Measurements from ENCODE around the gene BEST2.

BEST2 gene

GRCh38 chr19:12731337-12731736 is 20.3 kb upstream of the BEST2 start:
- no peak for DNase-seq

- peak; percentile 45 for DNase-seq
Observed at GRCh38 chr19:12733369-12734214, 18.0 kb upstream of the BEST2 start.

GRCh38 chr19:12736995-12737834 is 14.4 kb upstream of the BEST2 start, which contains the start of gene GET3:
Gene GET3 (plus strand): TSS chr19:12737497. CDS start chr19:12737506, 9 bp downstream.
- peak; percentile 81 for DNase-seq

- no peak for DNase-seq
Observed at GRCh38 chr19:12737835-12738351, 13.7 kb upstream of the BEST2 start.

- no peak for DNase-seq
Observed at GRCh38 chr19:12745166-12745897, 6.3 kb upstream of the BEST2 start.

GRCh38 chr19:12748489-12748888 is 3.1 kb upstream of the BEST2 start:
- no peak for DNase-seq

- no peak for DNase-seq
Observed at GRCh38 chr19:12749938-12750521, 1.6 kb upstream of the BEST2 start.

- DNase-seq: no peak
Observed at GRCh38 chr19:12750851-12751250, 740 bp upstream of the BEST2 start.

GRCh38 chr19:12752056-12752781 is 628 bp downstream of the BEST2 start:
- no peak for DNase-seq

- no peak for DNase-seq
Observed at GRCh38 chr19:12754465-12755196, 3.0 kb downstream of the BEST2 start.

GRCh38 chr19:12756150-12756883 is 4.7 kb downstream of the BEST2 start:
- DNase-seq: no peak

- peak; percentile 67 for DNase-seq
Observed at GRCh38 chr19:12757544-12758274, 6.1 kb downstream of the BEST2 start.

- no peak for DNase-seq
Observed at GRCh38 chr19:12759686-12760085, 8.1 kb downstream of the BEST2 start.

- no peak for DNase-seq
Observed at GRCh38 chr19:12763100-12763499, 11.5 kb downstream of the BEST2 start.

- DNase-seq: no peak
Observed at GRCh38 chr19:12764698-12765097, 13.1 kb downstream of the BEST2 start.

- no peak for DNase-seq
Observed at GRCh38 chr19:12766051-12766521, 14.5 kb downstream of the BEST2 start.

- no peak for DNase-seq
Observed at GRCh38 chr19:12767150-12767549, 15.6 kb downstream of the BEST2 start.

- DNase-seq: no peak
Observed at GRCh38 chr19:12767666-12768065, 16.1 kb downstream of the BEST2 start.

- DNase-seq: peak; percentile 70
Observed at GRCh38 chr19:12769689-12770088, 18.1 kb downstream of the BEST2 start.
